Transverse colon (tissue), 3 donors: Measurements from ENCODE around the gene MDFI.

Source experiments
- POLR2A ChIP-seq: fragments of 450-650 bp; IDR thresholded peaks from one replicate; pipeline ENCODE4 v1.6.1; 2016; ENCODE audit warnings: antibody characterized with exemption, mild to moderate bottlenecking, moderate library complexity
- TF ChIP-seq, protein P1 (sequence below), 5 experiments: fragments of 200-600 bp in 3 of 5; fragments of 450-650 bp in 2 of 5; sonication (generic) in 3 of 5; IDR thresholded peaks; 1 replicate in 2 of 5; 2 replicates in 3 of 5; pipeline ENCODE4 v1.5.1; 2016 to 2017; ENCODE audit warnings: antibody characterized with exemption in 5 of 5, inconsistent platforms in 3 of 5, mild to moderate bottlenecking in 2 of 5, moderate library complexity in 1 of 5

DNA sequence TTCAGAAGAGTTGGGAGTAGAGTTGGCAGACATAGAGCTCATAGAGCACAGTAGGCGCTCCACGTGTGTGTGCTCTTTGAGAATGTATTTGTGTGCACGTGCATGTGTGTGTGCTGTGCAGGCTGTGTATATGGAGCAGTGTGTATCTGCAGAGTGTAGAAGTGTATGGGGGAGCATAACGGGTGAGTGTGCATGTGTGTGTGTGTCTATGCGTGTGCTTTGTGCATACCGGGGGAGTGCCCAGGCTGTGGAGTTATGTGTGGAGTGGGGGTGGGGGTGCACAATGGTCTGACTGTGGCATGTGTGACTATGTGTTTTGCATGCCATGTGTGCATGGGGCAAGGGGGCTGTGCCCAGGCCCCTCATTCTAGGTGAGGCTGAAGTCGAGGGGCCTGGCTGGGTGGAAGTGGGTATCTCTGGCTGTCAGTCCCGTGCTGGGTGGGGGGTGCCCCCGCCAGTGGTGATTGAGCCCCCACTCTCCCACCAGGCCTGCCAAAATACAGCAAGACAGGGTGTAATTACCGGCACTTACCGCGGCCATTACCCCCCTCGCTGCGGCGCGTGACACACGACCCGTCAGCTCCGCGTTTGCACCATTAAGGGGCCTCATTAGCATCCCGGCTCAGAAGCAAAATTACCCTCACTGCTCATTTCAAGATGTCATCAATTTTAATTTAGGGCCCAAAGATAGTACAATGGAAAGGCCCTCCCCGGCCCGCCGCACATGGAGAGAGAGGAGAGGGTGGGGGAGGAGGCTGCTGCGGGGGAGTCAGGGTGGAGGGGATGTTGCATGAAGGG is 39.1 kb downstream of the MDFI start:
- TF ChIP-seq, protein P1, sequence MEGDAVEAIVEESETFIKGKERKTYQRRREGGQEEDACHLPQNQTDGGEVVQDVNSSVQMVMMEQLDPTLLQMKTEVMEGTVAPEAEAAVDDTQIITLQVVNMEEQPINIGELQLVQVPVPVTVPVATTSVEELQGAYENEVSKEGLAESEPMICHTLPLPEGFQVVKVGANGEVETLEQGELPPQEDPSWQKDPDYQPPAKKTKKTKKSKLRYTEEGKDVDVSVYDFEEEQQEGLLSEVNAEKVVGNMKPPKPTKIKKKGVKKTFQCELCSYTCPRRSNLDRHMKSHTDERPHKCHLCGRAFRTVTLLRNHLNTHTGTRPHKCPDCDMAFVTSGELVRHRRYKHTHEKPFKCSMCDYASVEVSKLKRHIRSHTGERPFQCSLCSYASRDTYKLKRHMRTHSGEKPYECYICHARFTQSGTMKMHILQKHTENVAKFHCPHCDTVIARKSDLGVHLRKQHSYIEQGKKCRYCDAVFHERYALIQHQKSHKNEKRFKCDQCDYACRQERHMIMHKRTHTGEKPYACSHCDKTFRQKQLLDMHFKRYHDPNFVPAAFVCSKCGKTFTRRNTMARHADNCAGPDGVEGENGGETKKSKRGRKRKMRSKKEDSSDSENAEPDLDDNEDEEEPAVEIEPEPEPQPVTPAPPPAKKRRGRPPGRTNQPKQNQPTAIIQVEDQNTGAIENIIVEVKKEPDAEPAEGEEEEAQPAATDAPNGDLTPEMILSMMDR (IDR thresholded peaks at IDR 0.05) = no peak
- no peak for TF ChIP-seq POLR2A
